Immature natural killer cell (primary cell): Measurements from ENCODE around the gene HS3ST2. TPM values are rescaled to one million over a fixed set of nuclear protein-coding genes. Genes with fewer than 3 reads are reported as not detected.
"Not testable (repeated sequence)": the region's sequence is repeated elsewhere in the genome, so short reads cannot be mapped to it uniquely, and the experiment has no call there.

Source experiments
- DNase-seq, 3 donors: peaks; one replicate each; pipeline ENCODE4 v3.0.0; 2022; ENCODE audit warnings: mixed read lengths in 1 of 3
- H3K27ac Mint-ChIP-seq, 6 donors: one replicate each; pipeline ENCODE4 v1.8.0; 2020; ENCODE audit warnings: mixed read lengths in 6 of 6, mild to moderate bottlenecking in 5 of 6, inconsistent platforms in 4 of 6, moderate library complexity in 3 of 6
- H3K27me3 Mint-ChIP-seq, 3 donors: one replicate each; pipeline ENCODE4 v1.8.0; 2020 to 2021; ENCODE audit warnings: low read depth in 3 of 3, mild to moderate bottlenecking in 3 of 3, mixed read lengths in 3 of 3, moderate library complexity in 3 of 3, inconsistent platforms in 1 of 3
- H3K36me3 Mint-ChIP-seq, 3 donors: one replicate each; pipeline ENCODE4 v1.8.0; 2020; ENCODE audit warnings: mixed read lengths in 3 of 3, inconsistent platforms in 2 of 3, mild to moderate bottlenecking in 2 of 3
- H3K4me1 Mint-ChIP-seq, 2 donors: one replicate each; pipeline ENCODE4 v1.8.0; 2020; ENCODE audit warnings: inconsistent platforms in 2 of 2, mild to moderate bottlenecking in 2 of 2, mixed read lengths in 2 of 2, moderate library complexity in 1 of 2
- H3K4me3 Mint-ChIP-seq, 5 donors: one replicate each; pipeline ENCODE4 v1.8.0; 2020; ENCODE audit warnings: mild to moderate bottlenecking in 5 of 5, mixed read lengths in 5 of 5, inconsistent platforms in 3 of 5, moderate library complexity in 3 of 5
- H3K9me3 Mint-ChIP-seq, 6 donors: one replicate each; pipeline ENCODE4 v1.8.0; 2020; ENCODE audit warnings: mild to moderate bottlenecking in 6 of 6, mixed read lengths in 6 of 6, inconsistent platforms in 4 of 6, moderate library complexity in 3 of 6
- polyA plus RNA-seq, 3 donors: library from polyadenylated mRNA; unstranded; fragments of 300-500 nt; fragmentation: Illumina TruSeq; gene quantifications; one replicate each; pipeline ENCODE4 v1.2.3, GENCODE V29; 2021

The HS3ST2 gene
- polyA plus RNA-seq, 3 donors from 2014 or later, result not detected

GRCh38 chr16:22788193-22788530, 25.8 kb upstream of the HS3ST2 start:
- Mint-ChIP-seq H3K4me1 (peaks cover 8 to 18% of the 10 kb centered on the region in 2 donors), H3K9me3 (peaks cover 0 to 4% (median 0%) of the 10 kb centered on the region in 6 donors), H3K4me3 (peak overlapping the region in 2 of 5 donors; percentile 9 to 25), H3K27ac (no peak overlapping the region), H3K27me3 (peaks cover 1 to 6% (median 3%) of the 10 kb centered on the region in 3 donors), H3K36me3 (no peaks in the 10 kb centered on the region)
- no peak for DNase-seq

- peaks cover 1 to 8% (median 3%) of the 10 kb centered on the region in 3 donors for H3K27me3 Mint-ChIP-seq
- no peak overlapping the region for H3K27ac Mint-ChIP-seq
- H3K9me3 Mint-ChIP-seq, result peaks cover 0 to 4% (median under 1%) of the 10 kb centered on the region in 6 donors
- no peaks in the 10 kb centered on the region for H3K36me3 Mint-ChIP-seq
- H3K4me3 Mint-ChIP-seq, result no peak overlapping the region
- peaks cover 6 to 16% of the 10 kb centered on the region in 2 donors for H3K4me1 Mint-ChIP-seq
- DNase-seq, result no peak
Measured at GRCh38 chr16:22789281-22789945, 24.5 kb upstream of the HS3ST2 start.

GRCh38 chr16:22797551-22797950, 16.4 kb upstream of the HS3ST2 start:
- no peaks in the 10 kb centered on the region for H3K4me1 Mint-ChIP-seq
- H3K4me3 Mint-ChIP-seq, result no peak overlapping the region
- H3K27ac Mint-ChIP-seq, result no peak overlapping the region
- peaks cover 0 to 8% (median 6%) of the 10 kb centered on the region in 3 donors for H3K27me3 Mint-ChIP-seq
- peaks cover 0 to 4% (median under 1%) of the 10 kb centered on the region in 6 donors for H3K9me3 Mint-ChIP-seq
- DNase-seq, result no peak
- H3K36me3 Mint-ChIP-seq, result no peaks in the 10 kb centered on the region

GRCh38 chr16:22799113-22799512, 14.8 kb upstream of the HS3ST2 start:
- no peak for DNase-seq
- peaks cover 0 to 1% (median 0%) of the 10 kb centered on the region in 6 donors for H3K9me3 Mint-ChIP-seq
- H3K4me1 Mint-ChIP-seq, result no peaks in the 10 kb centered on the region
- H3K27ac Mint-ChIP-seq, result no peak overlapping the region
- H3K4me3 Mint-ChIP-seq, result no peak overlapping the region
- no peaks in the 10 kb centered on the region for H3K36me3 Mint-ChIP-seq
- peaks cover 0 to 12% (median 7%) of the 10 kb centered on the region in 3 donors for H3K27me3 Mint-ChIP-seq

GRCh38 chr16:22804893-22805292, 9.1 kb upstream of the HS3ST2 start:
- Mint-ChIP-seq H3K4me1 (no peaks in the 10 kb centered on the region), H3K27ac (no peak overlapping the region), H3K9me3 (no peaks in the 10 kb centered on the region), H3K27me3 (peaks cover 0 to 13% (median 11%) of the 10 kb centered on the region in 3 donors), H3K4me3 (no peak overlapping the region), H3K36me3 (no peaks in the 10 kb centered on the region)
- no peak for DNase-seq

GRCh38 chr16:22805326-22805725, 8.6 kb upstream of the HS3ST2 start:
- Mint-ChIP-seq H3K27ac (no peak overlapping the region), H3K4me3 (no peak overlapping the region), H3K9me3 (no peaks in the 10 kb centered on the region), H3K36me3 (no peaks in the 10 kb centered on the region), H3K27me3 (peaks cover 0 to 15% (median 11%) of the 10 kb centered on the region in 3 donors), H3K4me1 (no peaks in the 10 kb centered on the region)
- no peak for DNase-seq

- H3K4me3 Mint-ChIP-seq, result no peak overlapping the region
- H3K27ac Mint-ChIP-seq, result no peak overlapping the region
- no peaks in the 10 kb centered on the region for H3K9me3 Mint-ChIP-seq
- H3K27me3 Mint-ChIP-seq, result peaks cover 2 to 11% (median 9%) of the 10 kb centered on the region in 3 donors
- no peak for DNase-seq
- H3K4me1 Mint-ChIP-seq, result no peaks in the 10 kb centered on the region
- no peaks in the 10 kb centered on the region for H3K36me3 Mint-ChIP-seq
Measured at GRCh38 chr16:22806811-22807210, 7.2 kb upstream of the HS3ST2 start.

GRCh38 chr16:22810226-22810625, 3.7 kb upstream of the HS3ST2 start:
- H3K4me3 Mint-ChIP-seq, result no peak overlapping the region

GRCh38 chr16:22813223-22813947, 577 bp upstream of the HS3ST2 start:
- Mint-ChIP-seq H3K4me1 (no peaks in the 10 kb centered on the region), H3K27ac (no peak overlapping the region), H3K9me3 (no peaks in the 10 kb centered on the region), H3K4me3 (no peak overlapping the region), H3K27me3 (peaks cover 7 to 9% (median 9%) of the 10 kb centered on the region in 3 donors), H3K36me3 (no peaks in the 10 kb centered on the region)
- no peak for DNase-seq

More at GRCh38 chr16:22810226-22810625, 3.7 kb upstream of the HS3ST2 start:
- Mint-ChIP-seq H3K4me1 (no peaks in the 10 kb centered on the region), H3K9me3 (no peaks in the 10 kb centered on the region), H3K36me3 (no peaks in the 10 kb centered on the region), H3K27me3 (peaks cover 6 to 8% (median 7%) of the 10 kb centered on the region in 3 donors), H3K27ac (no peak overlapping the region)
- DNase-seq, result no peak

- Mint-ChIP-seq H3K4me1 (no peaks in the 10 kb centered on the region), H3K36me3 (no peaks in the 10 kb centered on the region), H3K4me3 (no peak overlapping the region), H3K9me3 (no peaks in the 10 kb centered on the region), H3K27ac (no peak overlapping the region), H3K27me3 (peaks cover 7% of the 10 kb centered on the region in 3 donors)
- DNase-seq, result no peak
Measured at GRCh38 chr16:22814711-22815105, 746 bp downstream of the HS3ST2 start.

- DNase-seq, result no peak
- no peaks in the 10 kb centered on the region for H3K9me3 Mint-ChIP-seq
- H3K36me3 Mint-ChIP-seq, result no peaks in the 10 kb centered on the region
- H3K27me3 Mint-ChIP-seq, result peaks cover 5 to 7% (median 7%) of the 10 kb centered on the region in 3 donors
- no peak overlapping the region for H3K4me3 Mint-ChIP-seq
- no peaks in the 10 kb centered on the region for H3K4me1 Mint-ChIP-seq
- no peak overlapping the region for H3K27ac Mint-ChIP-seq
Measured at GRCh38 chr16:22815863-22816262, 1.9 kb downstream of the HS3ST2 start.

GRCh38 chr16:22816475-22816874, 2.5 kb downstream of the HS3ST2 start:
- no peak for DNase-seq
- no peak overlapping the region for H3K4me3 Mint-ChIP-seq
- H3K9me3 Mint-ChIP-seq, result no peaks in the 10 kb centered on the region
- H3K27ac Mint-ChIP-seq, result no peak overlapping the region
- peaks cover 5 to 7% (median 6%) of the 10 kb centered on the region in 3 donors for H3K27me3 Mint-ChIP-seq
- H3K36me3 Mint-ChIP-seq, result no peaks in the 10 kb centered on the region
- no peaks in the 10 kb centered on the region for H3K4me1 Mint-ChIP-seq

GRCh38 chr16:22818736-22819135, 4.8 kb downstream of the HS3ST2 start:
- not testable (repeated sequence) for H3K4me3 Mint-ChIP-seq, H3K36me3 Mint-ChIP-seq, H3K4me1 Mint-ChIP-seq, H3K9me3 Mint-ChIP-seq, DNase-seq, H3K27me3 Mint-ChIP-seq, H3K27ac Mint-ChIP-seq

- H3K4me3 Mint-ChIP-seq, result no peak overlapping the region
- H3K9me3 Mint-ChIP-seq, result no peaks in the 10 kb centered on the region
- DNase-seq, result no peak
- no peak overlapping the region for H3K27ac Mint-ChIP-seq
- no peaks in the 10 kb centered on the region for H3K4me1 Mint-ChIP-seq
- no peaks in the 10 kb centered on the region for H3K36me3 Mint-ChIP-seq
- H3K27me3 Mint-ChIP-seq, result peaks cover 5 to 10% (median 6%) of the 10 kb centered on the region in 3 donors
Measured at GRCh38 chr16:22838681-22839080, 24.7 kb downstream of the HS3ST2 start.
